Fibroblast of skin of left biceps (primary cell): ENCODE results near the gene HAO1.
A peak's percentile ranks its signal among the peaks of the same experiment; 100 is the strongest.
"Not testable (repeated sequence)": the region's sequence is repeated elsewhere in the genome, so short reads cannot be mapped to it uniquely, and the experiment has no call there.

ENCODE experiments used
- DNase-seq, 2 experiments: peaks; one replicate each; pipeline ENCODE4 v3.0.0-alpha.2; 2013; ENCODE audit warnings: low read depth in 2 of 2

HAO1 gene

DNA sequence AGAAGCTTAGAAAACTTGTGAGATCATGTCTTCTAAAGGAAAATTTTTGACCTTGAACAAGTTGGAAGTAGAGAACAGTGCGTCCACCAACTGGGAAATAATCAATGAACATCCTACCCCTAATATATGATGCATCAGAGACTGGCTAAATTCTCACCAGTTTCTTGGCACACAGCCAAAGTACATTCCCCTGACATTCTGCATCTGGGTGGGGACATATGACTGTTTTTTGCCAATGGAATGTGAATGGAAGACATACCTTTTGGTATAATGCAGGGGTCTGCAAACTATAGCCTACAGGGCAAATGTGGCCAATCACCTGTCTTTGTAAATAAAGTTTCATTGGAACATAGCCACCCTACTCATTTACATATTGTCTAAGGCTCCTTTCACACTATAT, 84.7 kb downstream of the HAO1 start:
- DNase-seq: no peak

DNA sequence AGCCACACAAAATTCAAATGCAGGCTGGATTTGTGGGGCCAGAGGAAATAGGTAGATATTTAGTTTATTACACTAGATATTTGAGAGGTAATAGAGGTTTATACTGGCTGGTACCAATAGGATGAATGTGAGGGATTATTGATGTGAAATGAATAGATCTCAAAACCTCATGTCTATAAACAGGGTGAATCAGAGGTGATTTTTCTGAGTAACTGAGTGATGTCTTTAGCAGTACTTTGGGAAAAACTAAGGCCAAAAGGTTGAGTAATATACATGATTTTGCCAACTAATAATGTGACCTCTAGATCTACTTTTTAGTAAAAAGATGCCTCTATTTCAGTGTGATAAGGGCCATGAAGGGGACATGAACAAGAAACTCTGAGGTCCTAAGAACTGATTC, 86.8 kb downstream of the HAO1 start:
- DNase-seq: no peak

DNA sequence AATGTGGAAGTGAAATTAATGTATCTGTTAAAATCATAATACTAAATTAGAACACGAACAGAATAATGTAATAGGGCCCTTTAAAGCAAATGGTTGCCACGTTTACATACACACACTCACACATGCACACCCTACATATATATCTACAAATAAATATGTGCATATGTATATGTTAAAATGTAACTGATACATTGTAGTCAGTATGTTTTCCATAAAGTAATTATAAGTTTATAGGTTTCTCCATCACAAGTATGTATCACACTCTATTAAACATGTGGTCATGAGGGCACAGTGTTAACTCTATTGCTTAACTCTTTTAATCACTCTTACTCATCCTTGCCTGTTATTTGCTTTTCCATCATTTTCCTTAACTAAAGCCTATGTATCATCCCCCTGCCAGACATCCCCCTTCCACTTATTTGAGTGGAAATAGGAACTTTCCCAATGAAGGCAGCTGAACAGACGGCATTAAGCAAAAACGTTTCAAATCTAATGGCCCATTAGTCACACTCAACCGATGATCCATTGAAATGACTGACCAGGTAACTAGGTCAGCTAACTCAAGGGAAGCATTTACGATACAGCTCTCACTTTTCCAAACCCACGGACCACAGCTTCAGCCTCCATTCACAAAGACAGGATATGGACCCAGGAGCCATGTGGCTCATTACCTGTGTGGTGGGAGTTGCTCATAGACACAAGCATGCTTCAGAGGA, 89.3 kb downstream of the HAO1 start:
- peak in 1 of 2 experiments; percentile 7 for DNase-seq

DNA sequence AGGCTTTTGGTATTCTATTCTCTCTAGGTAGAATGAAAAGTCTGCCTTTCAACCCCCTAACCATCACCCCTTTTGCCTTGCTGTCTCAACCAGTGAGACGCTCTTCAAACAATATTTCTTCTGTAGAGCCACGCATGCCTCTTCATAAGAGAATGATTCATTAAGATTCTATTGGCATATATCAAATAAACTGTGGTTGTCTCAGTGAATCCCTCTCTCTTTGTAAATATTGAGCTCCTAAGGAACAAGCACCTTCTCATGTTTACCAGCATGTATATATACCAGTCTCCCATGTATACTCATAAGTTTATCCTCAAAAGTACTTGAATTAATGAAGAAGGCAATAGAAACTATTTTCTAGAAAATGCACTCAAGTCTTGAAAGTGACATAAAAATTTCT, 90.6 kb downstream of the HAO1 start:
- no peak for DNase-seq

DNA sequence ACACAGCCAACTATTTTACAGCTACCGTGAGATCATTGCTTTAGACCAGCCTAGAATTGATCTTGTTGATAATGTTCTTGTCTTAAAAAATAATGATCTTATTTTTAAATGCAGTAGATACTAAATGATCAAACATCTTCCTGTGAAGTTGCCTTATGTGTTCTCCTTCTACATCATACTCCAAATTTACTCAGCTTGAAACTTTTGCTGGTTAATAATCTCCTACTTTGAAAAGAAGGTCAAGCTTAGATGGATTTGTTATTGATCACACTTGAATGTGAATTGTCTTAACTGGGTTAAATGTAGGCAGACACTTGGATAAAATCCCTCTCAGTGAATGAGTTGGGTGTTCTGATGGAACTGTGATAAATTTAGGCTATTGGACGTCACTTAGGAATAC, 91.9 kb downstream of the HAO1 start:
- no peak for DNase-seq

DNA sequence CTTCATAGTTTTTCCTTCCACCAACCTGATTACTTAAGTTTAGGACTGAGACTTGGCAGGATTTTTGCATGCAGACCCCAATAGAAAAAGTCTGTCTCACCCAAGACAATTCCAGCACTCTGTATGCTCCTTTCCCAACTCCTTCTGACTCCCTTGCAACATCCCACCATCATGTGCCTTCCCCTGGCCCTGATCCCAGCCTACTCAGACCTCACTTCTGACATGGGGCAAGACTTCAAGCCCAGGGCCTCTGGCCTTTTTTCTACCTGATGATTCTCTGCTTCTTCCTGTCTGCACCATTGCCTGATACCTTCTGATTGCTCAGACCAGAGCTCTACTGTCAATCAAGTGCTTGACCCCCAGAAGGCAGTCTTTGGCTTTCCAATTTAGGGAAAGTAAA, 96.6 kb downstream of the HAO1 start:
- DNase-seq: no peak

DNA sequence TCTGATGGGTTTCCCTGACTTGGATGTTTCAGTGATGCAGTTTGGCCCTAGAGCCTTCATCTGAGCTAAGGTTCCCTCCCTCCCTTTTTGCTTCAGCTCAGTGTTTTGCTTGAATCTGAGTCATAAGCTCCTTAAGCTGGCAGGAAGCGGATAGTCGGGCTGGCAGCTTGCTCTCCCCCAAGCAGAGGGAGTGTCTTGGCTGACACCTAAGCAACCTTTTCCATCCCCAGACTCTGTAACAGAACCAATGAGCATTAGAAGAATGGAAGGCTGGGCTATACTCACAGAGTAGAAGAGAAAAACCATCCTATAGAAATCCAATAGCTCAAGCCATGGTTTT, 98.3 kb downstream of the HAO1 start:
- peak; percentile 23 to 26 for DNase-seq

DNA sequence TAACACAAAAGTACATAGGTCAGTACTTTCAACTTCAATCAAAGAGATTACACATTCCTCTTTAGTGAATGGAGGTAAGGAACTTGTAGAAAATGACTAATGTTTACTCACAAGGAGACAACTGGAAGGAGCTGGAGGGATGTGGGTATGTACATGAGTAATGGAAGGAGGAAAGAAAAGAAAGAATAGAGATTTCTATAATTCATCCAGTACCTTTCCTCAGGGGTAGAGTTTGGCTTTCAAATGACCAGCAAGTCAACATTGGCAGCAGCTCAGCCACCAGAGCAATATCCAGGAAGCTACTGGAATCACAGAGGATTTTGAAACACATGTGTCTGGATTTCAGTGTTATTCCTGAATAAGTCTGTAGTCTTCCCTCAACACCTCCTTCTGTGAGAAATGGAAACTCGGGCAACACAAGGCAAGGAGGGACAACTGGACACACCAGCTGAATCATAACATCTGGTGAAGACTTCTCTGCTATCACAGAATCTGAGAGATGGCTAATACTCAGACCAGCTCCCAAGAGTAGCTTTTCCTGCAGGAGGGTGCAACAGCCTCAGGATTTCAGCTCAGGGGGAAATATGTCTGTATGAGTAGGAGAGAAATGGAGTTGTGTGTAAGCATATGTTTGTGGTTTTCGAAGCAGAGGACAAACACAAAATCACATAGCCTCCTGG, 98.8 kb downstream of the HAO1 start:
- DNase-seq: no peak

DNA sequence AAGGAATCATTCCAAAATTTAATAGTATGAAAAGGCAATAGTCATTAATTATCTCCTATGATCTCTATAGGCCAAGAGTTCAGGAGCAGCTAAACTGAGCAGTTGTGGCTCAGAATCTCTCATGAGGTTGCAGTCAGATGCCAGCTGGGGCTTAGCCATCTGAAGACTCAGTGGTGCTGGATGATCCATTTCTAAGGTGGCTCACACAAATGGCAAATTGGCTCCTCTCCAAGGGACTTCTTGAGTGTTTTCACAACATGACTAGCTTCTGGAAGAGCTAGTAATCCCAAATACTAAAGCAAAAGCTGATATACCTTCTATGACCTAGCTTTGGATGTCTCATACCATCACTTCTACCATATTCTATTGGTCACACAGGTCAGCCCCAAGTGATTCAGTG, 104.2 kb downstream of the HAO1 start:
- no peak for DNase-seq

DNA sequence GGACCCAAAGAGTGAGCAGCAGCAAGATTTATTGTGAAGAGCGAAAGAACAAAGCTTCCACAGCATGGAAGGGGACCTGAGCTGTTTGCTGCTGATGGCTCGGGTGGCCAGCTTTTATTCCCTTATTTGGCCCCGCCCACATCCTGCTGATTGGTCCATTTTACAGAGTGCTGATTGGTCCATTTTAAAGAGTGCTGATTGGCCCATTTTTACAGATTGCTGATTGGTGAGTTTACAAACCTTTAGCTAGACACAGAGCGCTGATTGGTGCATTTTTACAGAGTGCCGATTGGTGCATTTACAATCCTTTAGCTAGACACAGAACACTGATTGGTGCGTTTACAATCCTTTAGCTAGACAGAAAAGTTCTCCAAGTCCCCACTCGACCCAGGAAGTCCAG, 105.8 kb downstream of the HAO1 start:
- DNase-seq: not testable (repeated sequence)
